ENCODE results near the gene PPARG. TPM values are rescaled to one million over a fixed set of nuclear protein-coding genes. Genes with fewer than 3 reads are reported as not detected.

The PPARG gene
- total RNA-seq, 1 donor: 1.9 TPM

GRCh38 chr3:12436514-12437220 is 147.8 kb downstream of the PPARG start:
- no peak overlapping the region for H3K4me3 ChIP-seq (ENCODE audit: low read length)
- H3K4me1 ChIP-seq (ENCODE audit: insufficient read depth, low read length): no peaks in the 10 kb centered on the region
- no peaks in the 10 kb centered on the region for H3K9me3 ChIP-seq (ENCODE audit: low read depth, low read length)
- H3K27me3 ChIP-seq (ENCODE audit: insufficient read depth, low read length): no peaks in the 10 kb centered on the region

- Histone ChIP-seq H3K27me3 (ENCODE audit: insufficient read depth, low read length) (no peaks in the 10 kb centered on the region), H3K4me1 (ENCODE audit: insufficient read depth, low read length) (no peaks in the 10 kb centered on the region), H3K4me3 (ENCODE audit: low read length) (no peak overlapping the region), H3K9me3 (ENCODE audit: low read depth, low read length) (no peaks in the 10 kb centered on the region)
Observed at GRCh38 chr3:12437221-12437605, 148.3 kb downstream of the PPARG start.

- Histone ChIP-seq H3K4me3 (ENCODE audit: low read length) (no peak overlapping the region), H3K27me3 (ENCODE audit: insufficient read depth, low read length) (no peaks in the 10 kb centered on the region), H3K9me3 (ENCODE audit: low read depth, low read length) (no peaks in the 10 kb centered on the region), H3K4me1 (ENCODE audit: insufficient read depth, low read length) (no peaks in the 10 kb centered on the region)
Observed at GRCh38 chr3:12437861-12438260, 149.0 kb downstream of the PPARG start.

- H3K4me1 ChIP-seq (ENCODE audit: insufficient read depth, low read length): no peaks in the 10 kb centered on the region
- no peaks in the 10 kb centered on the region for H3K27me3 ChIP-seq (ENCODE audit: insufficient read depth, low read length)
- H3K4me3 ChIP-seq (ENCODE audit: low read length): no peak overlapping the region
- no peaks in the 10 kb centered on the region for H3K9me3 ChIP-seq (ENCODE audit: low read depth, low read length)
Observed at GRCh38 chr3:12438318-12438717, 149.4 kb downstream of the PPARG start.

- Histone ChIP-seq H3K4me3 (ENCODE audit: low read length) (no peak overlapping the region), H3K4me1 (ENCODE audit: insufficient read depth, low read length) (no peaks in the 10 kb centered on the region), H3K9me3 (ENCODE audit: low read depth, low read length) (no peaks in the 10 kb centered on the region), H3K27me3 (ENCODE audit: insufficient read depth, low read length) (no peaks in the 10 kb centered on the region)
Observed at GRCh38 chr3:12439161-12439940, 150.5 kb downstream of the PPARG start.

GRCh38 chr3:12440927-12441714 is 152.3 kb downstream of the PPARG start:
- no peaks in the 10 kb centered on the region for H3K4me1 ChIP-seq (ENCODE audit: insufficient read depth, low read length)

GRCh38 chr3:12442654-12443501 is 154.0 kb downstream of the PPARG start:
- no peaks in the 10 kb centered on the region for H3K4me1 ChIP-seq (ENCODE audit: insufficient read depth, low read length)
- no peaks in the 10 kb centered on the region for H3K27me3 ChIP-seq (ENCODE audit: insufficient read depth, low read length)
- H3K4me3 ChIP-seq (ENCODE audit: low read length): no peak overlapping the region
- H3K9me3 ChIP-seq (ENCODE audit: low read depth, low read length): no peaks in the 10 kb centered on the region

More at GRCh38 chr3:12440927-12441714, 152.3 kb downstream of the PPARG start:
- Histone ChIP-seq H3K4me3 (ENCODE audit: low read length) (no peak overlapping the region), H3K27me3 (ENCODE audit: insufficient read depth, low read length) (no peaks in the 10 kb centered on the region), H3K9me3 (ENCODE audit: low read depth, low read length) (no peaks in the 10 kb centered on the region)

GRCh38 chr3:12443781-12444522 is 155.1 kb downstream of the PPARG start:
- H3K4me1 ChIP-seq (ENCODE audit: insufficient read depth, low read length): no peaks in the 10 kb centered on the region
- no peaks in the 10 kb centered on the region for H3K9me3 ChIP-seq (ENCODE audit: low read depth, low read length)
- no peak overlapping the region for H3K4me3 ChIP-seq (ENCODE audit: low read length)
- H3K27me3 ChIP-seq (ENCODE audit: insufficient read depth, low read length): no peaks in the 10 kb centered on the region

GRCh38 chr3:12444582-12445471 is 156.0 kb downstream of the PPARG start:
- Histone ChIP-seq H3K4me1 (ENCODE audit: insufficient read depth, low read length) (no peaks in the 10 kb centered on the region), H3K4me3 (ENCODE audit: low read length) (no peak overlapping the region), H3K9me3 (ENCODE audit: low read depth, low read length) (no peaks in the 10 kb centered on the region), H3K27me3 (ENCODE audit: insufficient read depth, low read length) (no peaks in the 10 kb centered on the region)

- Histone ChIP-seq H3K27me3 (ENCODE audit: insufficient read depth, low read length) (no peaks in the 10 kb centered on the region), H3K4me1 (ENCODE audit: insufficient read depth, low read length) (no peaks in the 10 kb centered on the region), H3K4me3 (ENCODE audit: low read length) (no peak overlapping the region), H3K9me3 (ENCODE audit: low read depth, low read length) (no peaks in the 10 kb centered on the region)
Observed at GRCh38 chr3:12445523-12446240, 156.8 kb downstream of the PPARG start.

- no peaks in the 10 kb centered on the region for H3K9me3 ChIP-seq (ENCODE audit: low read depth, low read length)
- no peaks in the 10 kb centered on the region for H3K4me1 ChIP-seq (ENCODE audit: insufficient read depth, low read length)
- no peaks in the 10 kb centered on the region for H3K27me3 ChIP-seq (ENCODE audit: insufficient read depth, low read length)
- H3K4me3 ChIP-seq (ENCODE audit: low read length): no peak overlapping the region
Observed at GRCh38 chr3:12446298-12446697, 157.4 kb downstream of the PPARG start.

- Histone ChIP-seq H3K9me3 (ENCODE audit: low read depth, low read length) (no peaks in the 10 kb centered on the region), H3K4me1 (ENCODE audit: insufficient read depth, low read length) (no peaks in the 10 kb centered on the region), H3K4me3 (ENCODE audit: low read length) (no peak overlapping the region), H3K27me3 (ENCODE audit: insufficient read depth, low read length) (no peaks in the 10 kb centered on the region)
Observed at GRCh38 chr3:12447075-12447474, 158.2 kb downstream of the PPARG start.
